OCI-LY7 (cell line): ENCODE results near the gene ADRA2B. TPM values are rescaled to one million over a fixed set of nuclear protein-coding genes. Genes with fewer than 3 reads are reported as not detected.
"Not testable (repeated sequence)": the region's sequence is repeated elsewhere in the genome, so short reads cannot be mapped to it uniquely, and the experiment has no call there.

ENCODE experiments used
- BruUV-seq: library from RNA; stranded (reverse); fragments of 400-500 nt; replicated peaks from 2 replicates; lab custom pipeline; 2021; lab: Mats Ljungman, UMichigan
- CTCF ChIA-PET: fragments of 300-600 bp; sonication (Branson Sonifier 250); formaldehyde crosslinking; loops from one replicate; lab custom pipeline; 2022; ENCODE audit warnings: antibody characterized with exemption; ENCODE audit not compliant: unreplicated experiment; lab: Charles Lee
- POLR2A ChIA-PET: fragments of 300-600 bp; sonication (Branson Sonifier 250); formaldehyde crosslinking; loops from one replicate; lab custom pipeline; 2022; ENCODE audit warnings: antibody characterized with exemption; lab: Charles Lee
- DNase-seq: peaks from one replicate; pipeline ENCODE4 v3.0.0-alpha.2; 2015; ENCODE audit warnings: low spot score
- H2AFZ ChIP-seq: fragments of 200-600 bp; sonication (generic), shearing (Covaris generic); 2 replicates; pipeline ENCODE4 v1.6.1; 2014; ENCODE audit warnings: mild to moderate bottlenecking, antibody characterized with exemption, low read length, moderate library complexity
- H3K27ac ChIP-seq: fragments of 200-600 bp; sonication (generic); 2 replicates; pipeline ENCODE4 v1.5.1; 2014; ENCODE audit warnings: mixed run types, low read depth, mild to moderate bottlenecking, moderate library complexity, low read length, inconsistent platforms; ENCODE audit not compliant: poor library complexity, severe bottlenecking
- H3K36me3 ChIP-seq: fragments of 200-600 bp; sonication (generic); 2 replicates; pipeline ENCODE4 v1.6.1; 2014; ENCODE audit warnings: mild to moderate bottlenecking, antibody characterized with exemption, low read length, moderate library complexity, mixed read lengths; ENCODE audit not compliant: insufficient read depth
- H3K4me1 ChIP-seq: fragments of 200-600 bp; sonication (generic); 2 replicates; pipeline ENCODE4 v1.5.1; 2014; ENCODE audit warnings: mild to moderate bottlenecking, low read length; ENCODE audit not compliant: insufficient read depth, poor library complexity, severe bottlenecking
- H3K4me2 ChIP-seq: fragments of 200-600 bp; sonication (generic); 2 replicates; pipeline ENCODE4 v1.6.1; 2014; ENCODE audit warnings: mild to moderate bottlenecking, low read length
- H3K4me3 ChIP-seq: fragments of 200-600 bp; sonication (generic); 2 replicates; pipeline ENCODE4 v1.5.1; 2014; ENCODE audit warnings: mild to moderate bottlenecking, low read depth, low read length; ENCODE audit not compliant: poor library complexity, severe bottlenecking
- H3K79me2 ChIP-seq: fragments of 200-600 bp; sonication (generic); 2 replicates; pipeline ENCODE4 v1.6.1; 2016; ENCODE audit warnings: low read depth, mild to moderate bottlenecking, low read length, moderate library complexity, mixed read lengths; ENCODE audit not compliant: insufficient read depth
- H3K9me2 ChIP-seq: fragments of 200-600 bp; sonication (generic); 2 replicates; pipeline ENCODE4 v1.6.1; 2016; ENCODE audit warnings: mild to moderate bottlenecking, low read length, mixed read lengths; ENCODE audit not compliant: insufficient read depth
- H3K9me3 ChIP-seq: fragments of 200-600 bp; sonication (generic); 2 replicates; pipeline ENCODE4 v1.6.1; 2014; ENCODE audit warnings: mild to moderate bottlenecking, mixed run types, low read length, mixed read lengths
- H4K20me1 ChIP-seq: fragments of 200-600 bp; sonication (generic); 2 replicates; pipeline ENCODE4 v1.6.1; 2014; ENCODE audit warnings: mild to moderate bottlenecking, antibody characterized with exemption, low read length, moderate library complexity, mixed read lengths; ENCODE audit not compliant: insufficient read depth
- CTCF ChIP-seq: fragments of 200-600 bp; sonication (generic); conservative IDR thresholded peaks from 2 replicates; pipeline ENCODE4 v1.5.1; 2014; ENCODE audit warnings: mild to moderate bottlenecking, antibody characterized with exemption, low read length, moderate library complexity, mixed read lengths
- EZH2phosphoT487 ChIP-seq: fragments of 200-600 bp; sonication (generic); IDR thresholded peaks from 2 replicates; pipeline ENCODE4 v1.6.1; 2018; ENCODE audit warnings: low read depth, borderline replicate concordance, mild to moderate bottlenecking, mixed run types, antibody characterized with exemption, low read length, moderate library complexity, mixed read lengths
- intact Hi-C: fragments of 100-400 bp; cut with micrococcal nuclease; formaldehyde crosslinking; loops from one replicate; pipeline ENCODE4 v1.10.0; 2022; ENCODE audit not compliant: unreplicated experiment
- total RNA-seq, 2 experiments: library from RNA; depleted of rRNA in 1 of 2; stranded (reverse); fragments of >200 nt in 1 of 2; shearing (Covaris generic) in 1 of 2; gene quantifications; 2 replicates each; pipeline ENCODE4 v1.2.3, GENCODE V29; 2014 to 2022

ADRA2B gene
- total RNA-seq, 2 experiments from 2014 or later = 0.06 to 0.11 TPM

- Histone ChIP-seq H3K4me3 (no peak overlapping the region), H3K27ac (no peak overlapping the region), H3K79me2 (no peaks in the 10 kb centered on the region), H3K4me2 (no peak overlapping the region), H3K4me1 (no peaks in the 10 kb centered on the region), H3K9me2 (no peaks in the 10 kb centered on the region), H3K36me3 (no peaks in the 10 kb centered on the region), H3K9me3 (no peaks in the 10 kb centered on the region), H4K20me1 (no peaks in the 10 kb centered on the region; the same call in 1 of the 2 replicates), H2AFZ (no peak overlapping the region)
- TF ChIP-seq EZH2phosphoT487 = no peak
- no peak for TF ChIP-seq CTCF
- CTCF ChIA-PET = no interaction called here
- intact Hi-C loops = no loop called here
- BruUV-seq = no TSS peak
- DNase-seq = no peak
- POLR2A ChIA-PET = no interaction called here
Measured at GRCh38 chr2:96065381-96065930, 50.9 kb downstream of the ADRA2B start.

GRCh38 chr2:96064760-96065159, 51.6 kb downstream of the ADRA2B start:
- H3K9me3 ChIP-seq, DNase-seq, H3K27ac ChIP-seq, intact Hi-C loops, H3K4me1 ChIP-seq, BruUV-seq, H4K20me1 ChIP-seq, POLR2A ChIA-PET, CTCF ChIA-PET, H3K79me2 ChIP-seq, H3K4me3 ChIP-seq, H3K4me2 ChIP-seq, H2AFZ ChIP-seq, H3K9me2 ChIP-seq, H3K36me3 ChIP-seq: not testable (repeated sequence)

GRCh38 chr2:96064047-96064675, 52.2 kb downstream of the ADRA2B start:
- H2AFZ ChIP-seq, H4K20me1 ChIP-seq, DNase-seq, H3K9me2 ChIP-seq, H3K4me3 ChIP-seq, H3K27ac ChIP-seq, H3K9me3 ChIP-seq, H3K4me1 ChIP-seq, H3K79me2 ChIP-seq, H3K4me2 ChIP-seq, BruUV-seq, CTCF ChIA-PET, intact Hi-C loops, POLR2A ChIA-PET, H3K36me3 ChIP-seq: not testable (repeated sequence)

- H3K4me1 ChIP-seq, H3K4me2 ChIP-seq, H3K9me3 ChIP-seq, H2AFZ ChIP-seq, CTCF ChIA-PET, H4K20me1 ChIP-seq, H3K79me2 ChIP-seq, POLR2A ChIA-PET, intact Hi-C loops, H3K27ac ChIP-seq, H3K9me2 ChIP-seq, H3K36me3 ChIP-seq, H3K4me3 ChIP-seq, BruUV-seq: not testable (repeated sequence)
- DNase-seq = peak; percentile 4
Measured at GRCh38 chr2:96063116-96063899, 53.1 kb downstream of the ADRA2B start.
